G401 (cell line): Measurements from ENCODE around the gene IL1R2. TPM values are rescaled to one million over a fixed set of nuclear protein-coding genes. Genes with fewer than 3 reads are reported as not detected.

Experiments
- DNase-seq: peaks from one replicate; pipeline ENCODE4 v3.0.0-alpha.2; 2015; ENCODE audit warnings: low spot score
- in situ Hi-C: cut with HindIII; loops from 2 replicates; pipeline ENCODE4 v1.10.0; 2016; ENCODE audit warnings: low sequenced_read_pairs, mixed read lengths
- total RNA-seq: library from RNA; depleted of rRNA; stranded (reverse); fragments of >200 nt; shearing (Covaris generic); gene quantifications from 2 replicates; pipeline ENCODE4 v1.2.3, GENCODE V29; 2014

IL1R2 gene
- total RNA-seq, 1 experiment from 2014 or later = not detected

GRCh38 chr2:102032368-102033030 lies 40.7 kb downstream of the IL1R2 start:
- no peak for DNase-seq
- in situ Hi-C loops = no loop called here

DNA sequence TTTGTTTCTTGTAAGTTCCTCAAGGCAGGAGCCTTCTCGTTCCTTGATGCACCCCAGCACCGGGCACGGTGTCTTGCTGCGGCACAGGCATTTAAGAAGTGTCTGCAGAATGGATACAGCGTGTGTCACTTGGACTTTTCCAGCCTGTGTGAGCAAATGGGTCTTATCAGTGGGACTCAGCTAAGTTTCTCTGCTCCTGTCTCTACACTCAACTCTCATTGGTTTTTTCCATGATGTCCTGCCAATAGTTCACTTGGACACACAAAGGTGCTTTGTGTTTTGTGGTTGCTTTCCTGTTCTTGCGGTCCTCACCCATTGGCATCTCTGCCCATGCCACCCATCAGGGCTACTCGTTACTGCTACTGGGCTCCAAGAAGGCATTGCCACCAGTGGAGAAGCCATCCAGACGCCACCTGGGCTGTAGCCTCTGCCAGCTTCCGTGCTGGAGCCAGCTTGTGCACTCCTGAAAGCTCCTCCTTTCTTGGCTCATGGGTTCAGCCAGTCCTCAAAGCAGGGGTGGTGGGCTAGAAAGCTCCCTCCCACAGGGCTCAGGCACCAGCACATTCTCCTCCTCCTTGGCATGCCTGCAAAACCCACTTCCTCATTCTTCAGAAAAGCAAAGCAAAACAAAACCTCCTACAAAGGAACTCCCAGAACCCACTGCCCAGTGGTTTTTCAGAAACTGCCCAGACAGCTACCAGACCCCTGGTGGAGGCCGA lies 41.4 kb downstream of the IL1R2 start:
- DNase-seq = no peak
- in situ Hi-C loops = no loop called here

- in situ Hi-C loops = no loop called here
Measured at GRCh38 chr2:102033750-102034682, 42.3 kb downstream of the IL1R2 start.

DNA sequence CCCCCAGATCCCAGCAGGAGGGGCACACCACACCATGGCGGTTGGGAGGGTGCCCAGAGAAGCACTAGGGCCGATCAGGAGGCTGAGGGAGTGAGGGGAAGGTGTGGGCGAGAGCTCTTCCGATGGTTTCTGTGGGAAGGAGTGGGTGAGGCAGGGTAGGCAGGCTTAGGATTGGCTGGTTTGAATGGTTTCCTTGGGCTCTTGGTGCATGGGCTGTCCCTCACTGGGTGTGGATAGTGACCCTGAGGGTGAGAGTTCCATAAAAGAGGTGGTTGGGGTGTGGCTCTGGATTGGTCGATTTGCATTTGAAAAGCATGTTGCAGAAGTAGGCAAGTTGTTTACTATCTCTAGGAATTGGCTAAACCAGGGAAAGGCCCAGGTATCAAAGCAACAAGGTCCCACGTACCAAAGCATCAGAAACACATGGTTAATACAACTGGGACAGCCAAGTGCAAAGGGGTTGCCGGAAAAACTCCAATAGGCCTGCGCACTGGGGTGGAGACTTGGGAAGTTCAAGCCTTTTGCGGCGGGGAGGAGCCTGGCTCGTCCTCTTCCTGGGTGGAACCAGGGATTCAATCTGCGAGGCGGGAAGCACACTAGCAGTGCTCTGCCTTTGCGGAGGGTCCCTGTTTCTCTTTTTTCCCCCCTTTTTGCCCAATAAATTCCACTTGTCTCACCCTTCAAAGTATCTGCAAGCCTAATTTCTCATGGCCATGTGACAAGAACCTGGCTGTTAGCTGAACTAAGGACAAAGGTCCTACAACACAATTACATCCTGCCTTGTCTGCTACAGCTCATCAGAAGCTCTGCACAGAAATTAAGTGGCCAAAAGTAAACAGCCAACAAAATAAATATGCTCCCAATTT lies 43.2 kb downstream of the IL1R2 start:
- in situ Hi-C loops = no loop called here
- no peak for DNase-seq

More at GRCh38 chr2:102033750-102034682, 42.3 kb downstream of the IL1R2 start:
- no peak for DNase-seq

- no peak for DNase-seq
- in situ Hi-C loops = no loop called here
Measured at GRCh38 chr2:102037681-102038080, 45.9 kb downstream of the IL1R2 start.

DNA sequence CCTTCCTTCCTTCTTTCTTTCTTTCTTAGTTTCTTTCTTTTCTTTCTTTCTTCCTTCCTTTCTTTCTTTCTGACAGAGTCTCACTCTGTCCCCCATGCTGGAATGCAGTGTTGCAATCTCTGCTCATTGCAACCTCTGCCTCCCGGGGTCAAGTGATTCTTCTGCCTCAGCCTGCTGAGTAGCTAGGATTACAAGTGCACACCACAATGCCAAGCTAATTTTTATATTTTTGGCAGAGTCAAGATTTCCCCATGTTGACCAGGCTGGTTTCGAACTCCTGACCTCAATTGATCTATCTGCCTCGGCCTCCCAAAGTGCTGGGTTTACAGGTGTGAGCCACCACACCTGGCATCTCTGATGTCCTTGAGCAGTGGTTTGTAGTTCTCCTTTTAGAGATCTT lies 48.5 kb downstream of the IL1R2 start:
- in situ Hi-C loops = no loop called here

GRCh38 chr2:102041351-102041750 lies 49.6 kb downstream of the IL1R2 start:
- no peak for DNase-seq
- in situ Hi-C loops = no loop called here

More for the DNA sequence above, 48.5 kb downstream of the IL1R2 start:
- DNase-seq = no peak

DNA sequence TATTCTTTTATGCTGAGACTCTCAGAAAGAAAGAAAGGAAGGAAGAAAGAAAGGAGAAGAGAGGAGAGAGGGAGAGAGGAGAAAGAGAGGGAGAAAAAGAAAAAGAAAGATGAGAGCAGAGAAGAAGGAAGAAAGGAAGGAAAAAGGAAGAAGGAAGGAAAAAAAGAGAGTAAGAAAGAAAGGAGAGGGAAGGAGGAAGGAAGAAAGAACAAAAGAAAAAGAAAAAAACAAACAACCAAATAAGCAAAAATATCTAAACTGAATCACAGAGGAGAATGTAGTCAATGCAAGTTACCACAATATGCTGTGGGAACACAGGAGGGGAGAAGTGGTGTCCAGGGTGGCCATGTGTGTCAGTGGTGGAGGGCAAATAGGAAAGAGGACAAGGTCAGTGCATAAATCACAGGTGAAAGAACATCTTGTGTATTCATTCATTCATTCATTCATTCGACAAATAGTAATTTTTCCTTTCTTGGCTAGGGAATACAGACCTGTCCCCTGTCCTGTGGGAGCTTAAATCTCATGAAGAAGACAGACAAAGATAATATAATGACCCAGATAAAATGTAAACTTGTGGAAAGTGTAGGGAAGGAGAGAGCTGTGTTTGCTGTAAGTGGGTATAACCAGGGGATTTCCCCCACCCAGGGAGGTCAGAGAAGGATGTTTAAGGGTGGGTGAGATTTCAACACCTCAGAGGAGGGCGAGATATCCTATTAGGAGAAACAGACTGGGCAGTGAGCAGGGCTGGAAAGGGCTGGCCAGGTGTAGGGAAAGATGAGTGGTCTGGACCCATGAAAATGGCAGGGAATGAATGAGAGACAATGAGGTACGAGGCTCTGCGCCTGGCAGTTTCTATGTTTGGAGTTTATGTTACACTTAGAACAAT lies 50.7 kb downstream of the IL1R2 start:
- in situ Hi-C loops = no loop called here
- DNase-seq = no peak

GRCh38 chr2:102043560-102043959 lies 51.8 kb downstream of the IL1R2 start:
- in situ Hi-C loops = no loop called here
- no peak for DNase-seq

DNA sequence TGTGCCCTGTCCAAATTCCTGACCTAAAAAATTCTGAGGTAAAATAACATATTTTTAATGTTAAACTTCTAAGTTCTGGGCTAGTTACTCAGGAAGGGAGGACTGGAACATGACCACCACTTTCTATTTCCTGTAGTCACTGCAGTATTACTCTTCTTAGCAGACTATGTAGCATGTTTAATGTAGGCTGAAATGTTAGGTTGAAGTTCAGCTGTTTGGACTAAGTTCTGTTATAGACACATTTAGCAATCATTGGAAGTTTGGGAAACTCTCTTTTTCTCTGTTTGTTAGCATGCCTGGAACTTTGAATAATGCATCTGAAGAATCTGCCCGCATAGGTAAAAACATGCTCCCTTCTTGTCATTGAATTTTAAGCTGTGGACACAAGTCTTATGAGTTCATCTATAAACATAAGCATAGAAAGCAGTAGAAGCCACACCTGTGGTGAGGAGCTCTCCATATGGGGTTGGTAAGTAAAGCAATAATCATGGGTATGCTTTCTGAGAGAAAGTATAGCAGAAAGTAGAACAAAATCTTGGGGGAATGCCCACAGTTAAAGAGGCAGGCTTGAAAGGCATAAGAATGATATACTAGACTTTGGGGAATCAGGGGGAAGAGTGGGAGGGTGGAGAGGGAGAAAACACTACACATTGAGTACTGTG lies 52.6 kb downstream of the IL1R2 start:
- in situ Hi-C loops = no loop called here
- no peak for DNase-seq

DNA sequence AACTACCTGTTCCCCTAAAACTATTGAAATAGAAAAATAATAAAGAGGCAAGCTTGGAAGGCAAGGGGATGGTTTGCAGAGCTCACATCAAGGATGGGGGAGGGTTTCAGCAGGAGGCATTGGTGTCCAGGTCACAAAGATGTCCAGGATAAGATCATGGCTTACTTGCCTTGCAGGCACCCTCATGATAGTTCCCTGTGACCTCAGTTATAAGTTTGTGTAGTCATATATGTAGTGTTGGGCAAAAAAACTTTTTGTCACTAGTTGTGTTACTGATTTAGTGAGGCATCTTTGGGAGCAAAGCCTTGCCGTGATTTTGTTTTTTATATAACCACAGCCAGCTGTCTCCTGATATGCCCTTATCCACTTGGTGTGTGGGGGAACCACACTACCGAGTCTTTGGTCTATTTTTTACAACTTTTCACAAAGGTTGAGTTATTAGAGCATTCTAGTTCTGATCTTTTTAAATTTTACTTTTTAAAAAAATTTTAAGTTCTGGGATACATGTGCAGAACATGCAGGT lies 53.3 kb downstream of the IL1R2 start:
- DNase-seq = no peak
- in situ Hi-C loops = no loop called here

DNA sequence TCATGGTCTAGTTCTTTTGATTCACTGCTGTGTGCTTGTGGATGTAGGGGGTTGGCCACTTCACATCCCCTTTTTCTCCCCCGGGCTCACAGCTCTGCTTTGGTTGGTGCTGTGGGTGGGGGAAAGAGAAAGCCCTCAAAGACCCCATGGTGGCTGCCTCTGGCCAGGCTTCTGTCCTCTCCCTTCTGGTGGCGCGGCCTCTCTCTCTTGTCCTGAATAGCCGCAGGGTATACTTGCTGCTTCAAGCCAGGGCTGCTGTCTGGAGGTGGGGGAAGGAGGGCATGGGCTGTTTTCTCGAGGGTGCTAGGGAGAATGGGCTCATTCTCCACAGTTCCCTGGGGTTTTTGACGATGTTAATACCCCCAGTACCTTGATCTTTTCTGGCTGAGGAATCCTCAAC lies 53.9 kb downstream of the IL1R2 start:
- DNase-seq = no peak
- in situ Hi-C loops = no loop called here

DNA sequence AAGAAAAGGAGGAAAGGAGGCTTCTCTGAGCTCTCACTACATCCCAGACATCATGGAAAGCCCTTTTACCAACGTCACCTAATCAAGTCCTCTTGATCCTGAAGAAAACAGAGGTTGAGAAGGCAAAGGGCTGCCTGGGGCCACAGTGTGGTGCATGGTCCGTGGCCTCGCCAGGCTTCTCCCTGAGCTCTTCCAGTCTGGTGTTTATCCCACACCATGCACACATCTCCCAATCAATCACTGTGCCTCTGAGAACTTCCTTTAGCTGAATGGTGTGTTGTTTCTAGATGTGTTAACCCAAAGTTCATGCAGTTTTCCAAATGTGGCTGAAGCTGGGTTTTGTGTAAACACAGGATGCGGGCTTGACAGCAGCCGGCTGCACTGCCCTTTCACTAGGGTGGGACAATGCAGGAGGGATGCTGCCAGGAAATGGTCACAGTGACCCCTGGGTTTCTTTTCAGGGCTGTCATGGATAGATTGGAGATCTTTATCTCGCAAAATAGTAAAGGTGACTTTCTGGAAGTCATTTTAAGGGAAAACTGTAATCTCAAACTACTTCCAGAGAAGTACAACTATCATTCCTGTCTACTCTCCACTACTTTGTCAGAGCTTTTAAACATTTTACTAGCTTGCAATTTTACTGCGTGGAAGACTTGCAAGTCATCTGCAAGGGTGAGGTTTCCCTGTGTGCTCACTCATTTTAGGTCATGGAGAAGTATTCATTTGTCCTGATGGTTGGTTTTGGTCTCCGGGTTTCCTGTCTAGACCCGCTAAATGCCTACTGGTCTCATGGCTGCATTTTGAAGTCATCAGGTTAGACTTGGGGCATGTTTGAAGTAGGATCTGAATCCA lies 54.6 kb downstream of the IL1R2 start:
- in situ Hi-C loops = no loop called here
- no peak for DNase-seq

DNA sequence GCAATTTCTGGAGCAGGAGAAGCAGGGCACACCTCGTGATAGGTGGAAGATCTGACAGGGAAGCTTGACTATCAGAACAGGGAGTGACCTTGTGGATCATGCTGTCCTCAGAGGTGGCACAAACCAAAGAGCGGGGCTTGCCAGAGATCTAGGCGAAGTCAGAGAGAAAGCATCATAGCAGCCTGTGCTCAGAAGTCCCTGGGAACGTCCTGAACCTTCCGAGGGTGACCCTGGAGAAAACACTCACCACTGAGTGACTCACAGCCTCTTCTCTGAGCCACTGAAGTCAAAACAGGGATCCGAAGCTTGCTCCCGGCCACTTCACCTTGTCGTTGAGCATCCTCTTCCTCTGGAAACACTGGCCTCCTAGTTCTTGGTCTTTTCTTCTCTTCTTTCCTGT lies 56.7 kb downstream of the IL1R2 start:
- in situ Hi-C loops = no loop called here
- no peak for DNase-seq

GRCh38 chr2:102049756-102050443 lies 58.1 kb downstream of the IL1R2 start:
- DNase-seq = peak; percentile 14
- in situ Hi-C loops = no loop called here

GRCh38 chr2:102050854-102051391 lies 59.2 kb downstream of the IL1R2 start:
- peak; percentile 47 for DNase-seq
- in situ Hi-C loops = no loop called here
